K562 (cell line): ENCODE results near the gene AQR.

ENCODE experiments used
- GABPA ChIP-seq: fragments of 200-800 bp; sonication (Bioruptor generic); conservative IDR thresholded peaks from 2 replicates; pipeline ENCODE4 v1.6.1; 2016; ENCODE audit warnings: low read depth, missing genetic modification characterization, missing compliant biosample characterization
- GATA2 ChIP-seq: sonication (generic); formaldehyde crosslinking; IDR thresholded peaks from 2 replicates; pipeline ENCODE4 v1.4.0; 2020; ENCODE audit warnings: mild to moderate bottlenecking, missing genetic modification reagents
- GTF2E2 ChIP-seq: fragments of 200-800 bp; sonication (Bioruptor generic); IDR thresholded peaks from 2 replicates; pipeline ENCODE4 v1.6.1; 2016; ENCODE audit warnings: missing genetic modification characterization, missing compliant biosample characterization
- HDAC6 ChIP-seq: IDR thresholded peaks from 2 replicates; pipeline ENCODE4 v1.6.1; 2012; ENCODE audit warnings: low read depth, mild to moderate bottlenecking, control low read depth, inconsistent platforms, low read length, moderate library complexity
- ILF3 ChIP-seq: fragments of 450-650 bp; IDR thresholded peaks from 2 replicates; pipeline ENCODE4 v1.6.1; 2018; ENCODE audit warnings: antibody characterized with exemption, mild to moderate bottlenecking, moderate library complexity, borderline replicate concordance
- NEUROD1 ChIP-seq: fragments of 150-350 bp; IDR thresholded peaks from 2 replicates; pipeline ENCODE4 v1.6.1; 2014; ENCODE audit warnings: borderline replicate concordance, low read length, low read depth; ENCODE audit not compliant: partially characterized antibody
- POLR2AphosphoS5 ChIP-seq: IDR thresholded peaks from 2 replicates; pipeline ENCODE4 v1.6.1; 2011; ENCODE audit warnings: mild to moderate bottlenecking, low read depth, low read length, moderate library complexity; ENCODE audit not compliant: control insufficient read depth, insufficient read depth
- SRSF1 ChIP-seq: fragments of 200-400 bp; formaldehyde crosslinking; IDR thresholded peaks from 2 replicates; pipeline ENCODE4 v1.6.1; 2017; ENCODE audit warnings: mild to moderate bottlenecking, low read depth, low read length, moderate library complexity
- ZNF143 ChIP-seq: sonication (generic); formaldehyde crosslinking; IDR thresholded peaks from 2 replicates; pipeline ENCODE4 v1.9.0; 2022; ENCODE audit warnings: mild to moderate bottlenecking, missing genetic modification reagents
- TF ChIP-seq, protein P1 (sequence below): fragments of 250-450 bp; sonication (Bioruptor Pico); IDR thresholded peaks from 2 replicates; pipeline ENCODE4 v1.8.0; 2021; ENCODE audit warnings: moderate library complexity, mild to moderate bottlenecking, inconsistent platforms

DNA sequence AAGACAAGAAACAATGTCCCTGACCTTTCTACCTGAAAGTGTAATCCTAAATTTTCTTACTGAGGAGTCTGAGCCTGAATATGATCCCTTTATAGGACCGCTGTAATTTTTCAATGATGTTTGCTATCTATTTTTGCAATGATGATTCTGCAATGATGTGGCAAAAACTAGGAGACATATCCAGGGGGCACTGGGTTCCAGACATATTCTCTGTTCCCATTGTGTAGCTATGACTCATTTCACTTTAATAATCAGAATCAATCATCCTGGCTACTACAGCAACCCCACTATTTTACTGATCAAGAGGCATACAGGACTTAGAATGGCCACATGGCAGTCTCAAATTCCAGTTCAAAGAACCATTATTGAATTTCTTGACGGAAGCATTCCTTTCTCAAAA lies 85.9 kb downstream of the AQR start:
- TF ChIP-seq SRSF1: no peak
- TF ChIP-seq GATA2 (CRISPR knock-in tag): no peak
- TF ChIP-seq HDAC6: no peak
- no peak for TF ChIP-seq GABPA (tag)
- TF ChIP-seq, protein P1, sequence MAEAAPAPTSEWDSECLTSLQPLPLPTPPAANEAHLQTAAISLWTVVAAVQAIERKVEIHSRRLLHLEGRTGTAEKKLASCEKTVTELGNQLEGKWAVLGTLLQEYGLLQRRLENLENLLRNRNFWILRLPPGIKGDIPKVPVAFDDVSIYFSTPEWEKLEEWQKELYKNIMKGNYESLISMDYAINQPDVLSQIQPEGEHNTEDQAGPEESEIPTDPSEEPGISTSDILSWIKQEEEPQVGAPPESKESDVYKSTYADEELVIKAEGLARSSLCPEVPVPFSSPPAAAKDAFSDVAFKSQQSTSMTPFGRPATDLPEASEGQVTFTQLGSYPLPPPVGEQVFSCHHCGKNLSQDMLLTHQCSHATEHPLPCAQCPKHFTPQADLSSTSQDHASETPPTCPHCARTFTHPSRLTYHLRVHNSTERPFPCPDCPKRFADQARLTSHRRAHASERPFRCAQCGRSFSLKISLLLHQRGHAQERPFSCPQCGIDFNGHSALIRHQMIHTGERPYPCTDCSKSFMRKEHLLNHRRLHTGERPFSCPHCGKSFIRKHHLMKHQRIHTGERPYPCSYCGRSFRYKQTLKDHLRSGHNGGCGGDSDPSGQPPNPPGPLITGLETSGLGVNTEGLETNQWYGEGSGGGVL (CRISPR knock-in tag): no peak
- no peak for TF ChIP-seq GTF2E2
- no peak for TF ChIP-seq POLR2AphosphoS5
- TF ChIP-seq ILF3: no peak
- TF ChIP-seq ZNF143 (CRISPR knock-in tag): no peak
- no peak for TF ChIP-seq NEUROD1
